A549 (cell line): ENCODE measurements around the gene SKA2. TPM values are rescaled to one million over a fixed set of nuclear protein-coding genes. Genes with fewer than 3 reads are reported as not detected.

Experiments used
- ATAC-seq, 2 experiments: fragments of 200-7000 bp in 1 of 2; fragments of >200 bp in 1 of 2; cut with Nextera tagmentation in 1 of 2; cut with Tn5 transposase in 1 of 2; 3 replicates each; pipeline versions ENCODE4 v1.8.0 to v1.9.1; 2018 to 2020; ENCODE audit warnings: mild to moderate bottlenecking in 1 of 2, moderate library complexity in 1 of 2
- CTCF ChIA-PET: fragments of 300-600 bp; sonication (Branson Sonifier 250); formaldehyde crosslinking; extraction: SDS; loops from one replicate; lab custom pipeline; 2021; ENCODE audit warnings: antibody characterized with exemption, inconsistent platforms; lab: Yijun Ruan, JAX
- POLR2A ChIA-PET: fragments of 350-600 bp; formaldehyde crosslinking; extraction: SDS; loops from one replicate; lab custom pipeline; 2021; ENCODE audit warnings: antibody characterized with exemption, inconsistent platforms; lab: Yijun Ruan, JAX
- DNase-seq, 2 experiments: peaks; one replicate each; pipeline versions ENCODE4 v3.0.0 to v3.0.0-alpha.2; 2011 to 2016; ENCODE audit warnings: low read depth in 1 of 2, low spot score in 1 of 2
- FAIRE-seq: peaks from 2 replicates; lab custom pipeline; 2011; peaks lifted over from hg19 to GRCh38; lab: Jason Lieb, UNC
- H3K27ac ChIP-seq, 2 experiments: fragments of >200 bp; sonication (Bioruptor Twin); formaldehyde crosslinking; 3 replicates each; pipeline ENCODE4 v1.5.1; 2016 to 2017
- H3K4me1 ChIP-seq: fragments of >200 bp; sonication (Bioruptor Twin); formaldehyde crosslinking; 3 replicates; pipeline ENCODE4 v1.6.1; 2016
- H3K4me2 ChIP-seq: fragments of >200 bp; sonication (Bioruptor Twin); formaldehyde crosslinking; 3 replicates; pipeline ENCODE4 v1.6.1; 2016
- H3K4me3 ChIP-seq: fragments of >200 bp; sonication (Bioruptor Twin); formaldehyde crosslinking; 3 replicates; pipeline ENCODE4 v1.5.1; 2016
- H3K9me3 ChIP-seq: fragments of >200 bp; sonication (Bioruptor Twin); formaldehyde crosslinking; 3 replicates; pipeline ENCODE4 v1.6.1; 2016
- ATOH8 ChIP-seq: fragments of 250-450 bp; sonication (Bioruptor Pico); IDR thresholded peaks from 2 replicates; pipeline ENCODE4 v1.5.0; 2020; ENCODE audit warnings: low read depth, mild to moderate bottlenecking, moderate library complexity
- CBX2 ChIP-seq: fragments of 200-600 bp; sonication (generic); IDR thresholded peaks from 2 replicates; pipeline ENCODE4 v1.6.1; 2016; ENCODE audit warnings: low read depth, mild to moderate bottlenecking, borderline replicate concordance
- CBX8 ChIP-seq: fragments of 200-600 bp; sonication (generic); IDR thresholded peaks from 2 replicates; pipeline ENCODE4 v1.6.1; 2016
- CEBPB ChIP-seq, 2 experiments: fragments of >200 bp in 1 of 2; sonication (Bioruptor Twin) in 1 of 2; formaldehyde crosslinking in 1 of 2; IDR thresholded peaks; 2 replicates each; pipeline ENCODE4 v1.6.1; 2012 to 2016
- CHD4 ChIP-seq: fragments of 200-600 bp; sonication (generic); IDR thresholded peaks from 2 replicates; pipeline ENCODE4 v1.6.1; 2016; ENCODE audit warnings: antibody characterized with exemption, mild to moderate bottlenecking, borderline replicate concordance
- EHF ChIP-seq: fragments of 250-450 bp; sonication (Bioruptor Pico); IDR thresholded peaks from 2 replicates; pipeline ENCODE4 v1.5.0; 2020; ENCODE audit warnings: mild to moderate bottlenecking
- EHMT2 ChIP-seq: fragments of 200-600 bp; sonication (generic); IDR thresholded peaks from 2 replicates; pipeline ENCODE4 v1.6.1; 2016; ENCODE audit warnings: antibody characterized with exemption, low read depth, mild to moderate bottlenecking, moderate library complexity
- FOSB ChIP-seq: fragments of 250-450 bp; sonication (Bioruptor Pico); IDR thresholded peaks from 2 replicates; pipeline ENCODE4 v1.5.0; 2020; ENCODE audit warnings: mild to moderate bottlenecking, moderate library complexity
- FOSL2 ChIP-seq, 2 experiments: fragments of 450-650 bp in 1 of 2; fragments of >200 bp in 1 of 2; sonication (Bioruptor Twin) in 1 of 2; formaldehyde crosslinking; IDR thresholded peaks; 2 replicates each; pipeline versions ENCODE4 v1.5.0 to v1.6.1; 2016 to 2020; ENCODE audit warnings: mild to moderate bottlenecking in 1 of 2, moderate library complexity in 1 of 2
- FOXS1 ChIP-seq: fragments of 250-450 bp; sonication (Bioruptor Pico); IDR thresholded peaks from 2 replicates; pipeline ENCODE4 v1.5.0; 2020; ENCODE audit warnings: mild to moderate bottlenecking, moderate library complexity
- GATA3 ChIP-seq: IDR thresholded peaks from 2 replicates; pipeline ENCODE4 v1.6.1; 2012; ENCODE audit warnings: borderline replicate concordance
- HDAC2 ChIP-seq: fragments of 200-600 bp; sonication (generic); IDR thresholded peaks from 2 replicates; pipeline ENCODE4 v1.6.1; 2016
- HEYL ChIP-seq: fragments of 250-450 bp; sonication (Bioruptor Pico); IDR thresholded peaks from 2 replicates; pipeline ENCODE4 v1.8.0; 2021; ENCODE audit warnings: mild to moderate bottlenecking, moderate library complexity
- HOXB13 ChIP-seq: fragments of 250-450 bp; sonication (Bioruptor Pico); IDR thresholded peaks from 2 replicates; pipeline ENCODE4 v1.5.0; 2020; ENCODE audit warnings: low read depth, mild to moderate bottlenecking, moderate library complexity
- JUNB ChIP-seq: fragments of >200 bp; sonication (Bioruptor Twin); formaldehyde crosslinking; IDR thresholded peaks from 2 replicates; pipeline ENCODE4 v1.6.1; 2016
- MAFK ChIP-seq: fragments of 450-650 bp; IDR thresholded peaks from 2 replicates; pipeline ENCODE4 v1.6.1; 2014; ENCODE audit not compliant: partially characterized antibody
- MAZ ChIP-seq: fragments of 150-350 bp; IDR thresholded peaks from 2 replicates; pipeline ENCODE4 v1.6.1; 2014; ENCODE audit warnings: antibody characterized with exemption, low read depth, low read length, borderline replicate concordance
- MYC ChIP-seq: IDR thresholded peaks from 2 replicates; pipeline ENCODE4 v1.6.1; 2012; ENCODE audit warnings: mild to moderate bottlenecking, inconsistent platforms, low read length, improper control_type of control experiment, borderline replicate concordance
- NR3C1 ChIP-seq: fragments of >200 bp; sonication (Bioruptor Twin); formaldehyde crosslinking; IDR thresholded peaks from 3 replicates; pipeline ENCODE4 v1.6.1; 2017
- PBX3 ChIP-seq: IDR thresholded peaks from 2 replicates; pipeline ENCODE4 v1.6.1; 2012
- PHF8 ChIP-seq: fragments of 200-600 bp; sonication (generic); IDR thresholded peaks from 2 replicates; pipeline ENCODE4 v1.6.1; 2016; ENCODE audit warnings: low read depth, mild to moderate bottlenecking, antibody characterized with exemption, moderate library complexity, borderline replicate concordance
- RCOR1 ChIP-seq: fragments of 150-350 bp; IDR thresholded peaks from 2 replicates; pipeline ENCODE4 v1.6.1; 2014; ENCODE audit warnings: antibody characterized with exemption, low read length, low read depth
- RFX5 ChIP-seq: fragments of 450-650 bp; IDR thresholded peaks from 2 replicates; pipeline ENCODE4 v1.7.1; 2014; ENCODE audit warnings: antibody characterized with exemption, mild to moderate bottlenecking, moderate library complexity
- SMC3 ChIP-seq: fragments of >200 bp; sonication (Bioruptor Twin); formaldehyde crosslinking; IDR thresholded peaks from 3 replicates; pipeline ENCODE4 v1.6.1; 2018; ENCODE audit warnings: inconsistent platforms
- ZC3H11A ChIP-seq: fragments of 450-650 bp; IDR thresholded peaks from 2 replicates; pipeline ENCODE4 v1.6.1; 2014; ENCODE audit warnings: antibody characterized with exemption, mild to moderate bottlenecking
- ZNF302 ChIP-seq: fragments of 250-450 bp; sonication (Bioruptor Pico); IDR thresholded peaks from 2 replicates; pipeline ENCODE4 v1.9.0; 2021; ENCODE audit warnings: inconsistent platforms, mild to moderate bottlenecking, moderate library complexity
- WGBS: methylation state at CpG from one replicate; pipeline ENCODE4 v1.1.6; 2017; ENCODE audit errors: missing lambda C conversion rate; 5-methylcytosine and 5-hydroxymethylcytosine counted together
- polyA plus RNA-seq, 4 experiments: library from polyadenylated mRNA; depleted of rRNA in 3 of 4; stranded (reverse); fragments of >200 nt; fragmentation: RNase III in 1 of 4; extraction: RNeasy Plus Mini Kit Qiagen cat#74134 plus additional on column Dnase treatment in 1 of 4; gene quantifications; 2 replicates in 3 of 4; 3 replicates in 1 of 4; pipeline ENCODE4 v1.2.3, GENCODE V29; 2011 to 2017
- TF ChIP-seq, protein P1 (sequence below): fragments of >200 bp; sonication (Bioruptor Twin); formaldehyde crosslinking; IDR thresholded peaks from 2 replicates; pipeline ENCODE4 v1.6.1; 2016
- TF ChIP-seq, protein P2 (sequence below): fragments of 150-350 bp; IDR thresholded peaks from 2 replicates; pipeline ENCODE4 v1.6.1; 2014; ENCODE audit warnings: low read depth, mild to moderate bottlenecking, low read length
- TF ChIP-seq, protein P3 (sequence below): IDR thresholded peaks from 2 replicates; pipeline ENCODE4 v1.6.1; 2012; ENCODE audit warnings: low read depth, borderline replicate concordance
- TF ChIP-seq, protein P4 (sequence below): IDR thresholded peaks from 2 replicates; pipeline ENCODE4 v1.6.1; 2012
- TF ChIP-seq, protein P5 (sequence below): fragments of >200 bp; sonication (Bioruptor Twin); formaldehyde crosslinking; IDR thresholded peaks from 3 replicates; pipeline ENCODE4 v1.6.1; 2016

SKA2 gene
- polyA plus RNA-seq, 2 of the 4 experiments (the other 2 are of a cell fraction) = 59.6 to 147 TPM

DNA sequence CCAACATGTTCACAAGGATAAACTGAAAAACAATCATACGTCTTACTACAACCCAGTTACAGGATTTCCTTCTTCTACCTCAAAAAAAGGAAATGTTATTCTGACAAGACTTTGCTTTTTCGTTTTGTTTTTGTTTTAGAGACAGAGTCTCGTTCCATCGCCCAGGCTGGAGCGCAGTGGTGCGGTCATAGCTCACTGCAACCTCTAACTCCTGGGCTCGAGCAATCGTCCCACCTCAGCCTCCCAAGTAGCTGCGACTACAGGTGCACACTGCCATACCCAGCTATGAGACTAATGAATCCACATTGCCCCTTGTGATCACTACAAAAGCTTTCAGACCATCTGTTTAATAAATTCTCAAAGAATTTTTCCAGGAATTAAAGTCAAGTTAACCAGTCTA lies 39.5 kb downstream of the SKA2 start:
- ATAC-seq = no peak
- 95% methylated on average over 9 of the region's 9 CpGs for WGBS
- H3K4me3 ChIP-seq = no peak overlapping the region
- CTCF ChIA-PET = no interaction called here
- no peak overlapping the region for H3K27ac ChIP-seq
- FAIRE-seq = no peak
- no peak overlapping the region for H3K4me2 ChIP-seq
- POLR2A ChIA-PET = interaction anchor here (0.6 kb wide), 1 partner anchor 596 kb away, joined by 8 read pairs; no protein-coding TSS in a partner anchor
- TF ChIP-seq CEBPB (IDR thresholded peaks at IDR 0.05) (no peak), RFX5 (no peak), EHF (no peak), GATA3 (no peak), HEYL (no peak), PHF8 (no peak), HOXB13 (no peak), MAFK (no peak), SMC3 (no peak), MAZ (no peak), ZNF302 (CRISPR knock-in tag) (no peak), EHMT2 (no peak), MYC (no peak), PBX3 (no peak), ATOH8 (CRISPR knock-in tag) (no peak), CHD4 (no peak), FOSB (no peak)
- TF ChIP-seq, protein P1, sequence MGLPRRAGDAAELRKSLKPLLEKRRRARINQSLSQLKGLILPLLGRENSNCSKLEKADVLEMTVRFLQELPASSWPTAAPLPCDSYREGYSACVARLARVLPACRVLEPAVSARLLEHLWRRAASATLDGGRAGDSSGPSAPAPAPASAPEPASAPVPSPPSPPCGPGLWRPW = no peak
- TF ChIP-seq, protein P2, sequence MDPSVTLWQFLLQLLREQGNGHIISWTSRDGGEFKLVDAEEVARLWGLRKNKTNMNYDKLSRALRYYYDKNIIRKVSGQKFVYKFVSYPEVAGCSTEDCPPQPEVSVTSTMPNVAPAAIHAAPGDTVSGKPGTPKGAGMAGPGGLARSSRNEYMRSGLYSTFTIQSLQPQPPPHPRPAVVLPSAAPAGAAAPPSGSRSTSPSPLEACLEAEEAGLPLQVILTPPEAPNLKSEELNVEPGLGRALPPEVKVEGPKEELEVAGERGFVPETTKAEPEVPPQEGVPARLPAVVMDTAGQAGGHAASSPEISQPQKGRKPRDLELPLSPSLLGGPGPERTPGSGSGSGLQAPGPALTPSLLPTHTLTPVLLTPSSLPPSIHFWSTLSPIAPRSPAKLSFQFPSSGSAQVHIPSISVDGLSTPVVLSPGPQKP = no peak
- TF ChIP-seq, protein P3, sequence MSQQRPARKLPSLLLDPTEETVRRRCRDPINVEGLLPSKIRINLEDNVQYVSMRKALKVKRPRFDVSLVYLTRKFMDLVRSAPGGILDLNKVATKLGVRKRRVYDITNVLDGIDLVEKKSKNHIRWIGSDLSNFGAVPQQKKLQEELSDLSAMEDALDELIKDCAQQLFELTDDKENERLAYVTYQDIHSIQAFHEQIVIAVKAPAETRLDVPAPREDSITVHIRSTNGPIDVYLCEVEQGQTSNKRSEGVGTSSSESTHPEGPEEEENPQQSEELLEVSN = no peak
- DNase-seq = no peak
- no peaks in the 10 kb centered on the region for H3K4me1 ChIP-seq
- no peaks in the 10 kb centered on the region for H3K9me3 ChIP-seq

GRCh38 chr17:59111539-59111938 lies 43.4 kb downstream of the SKA2 start:
- Histone ChIP-seq H3K9me3 (no peaks in the 10 kb centered on the region), H3K4me3 (no peak overlapping the region), H3K4me2 (no peak overlapping the region), H3K4me1 (peaks cover 4% of the 10 kb centered on the region; the same call in 2 of the 3 replicates), H3K27ac (no peak overlapping the region)
- POLR2A ChIA-PET = no interaction called here
- ATAC-seq (no peak), DNase-seq (no peak), FAIRE-seq (no peak)
- 87% methylated on average over 3 of the region's 3 CpGs for WGBS
- CTCF ChIA-PET = interaction anchor here (1.0 to 3.1 kb wide), 3 partner anchors 11 to 55 kb away, joined by 3 to 13 read pairs (median 6); no protein-coding TSS in a partner anchor
- no peak for TF ChIP-seq FOSL2 (IDR thresholded peaks at IDR 0.05)
- no peak for TF ChIP-seq FOSL2 (CRISPR knock-in tag; IDR thresholded peaks at IDR 0.05)
- TF ChIP-seq, protein P1 = no peak
- no peak for TF ChIP-seq CBX8
- no peak for TF ChIP-seq ZC3H11A
- no peak for TF ChIP-seq RCOR1
- TF ChIP-seq HDAC2 = no peak
- no peak for TF ChIP-seq FOSB
- no peak for TF ChIP-seq NR3C1
- no peak for TF ChIP-seq JUNB
- TF ChIP-seq CBX2 = no peak
- no peak for TF ChIP-seq HOXB13
- TF ChIP-seq, protein P4, sequence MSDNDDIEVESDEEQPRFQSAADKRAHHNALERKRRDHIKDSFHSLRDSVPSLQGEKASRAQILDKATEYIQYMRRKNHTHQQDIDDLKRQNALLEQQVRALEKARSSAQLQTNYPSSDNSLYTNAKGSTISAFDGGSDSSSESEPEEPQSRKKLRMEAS = no peak
- TF ChIP-seq, protein P5, sequence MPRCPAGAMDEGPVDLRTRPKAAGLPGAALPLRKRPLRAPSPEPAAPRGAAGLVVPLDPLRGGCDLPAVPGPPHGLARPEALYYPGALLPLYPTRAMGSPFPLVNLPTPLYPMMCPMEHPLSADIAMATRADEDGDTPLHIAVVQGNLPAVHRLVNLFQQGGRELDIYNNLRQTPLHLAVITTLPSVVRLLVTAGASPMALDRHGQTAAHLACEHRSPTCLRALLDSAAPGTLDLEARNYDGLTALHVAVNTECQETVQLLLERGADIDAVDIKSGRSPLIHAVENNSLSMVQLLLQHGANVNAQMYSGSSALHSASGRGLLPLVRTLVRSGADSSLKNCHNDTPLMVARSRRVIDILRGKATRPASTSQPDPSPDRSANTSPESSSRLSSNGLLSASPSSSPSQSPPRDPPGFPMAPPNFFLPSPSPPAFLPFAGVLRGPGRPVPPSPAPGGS = no peak
- no peak for TF ChIP-seq FOXS1
- TF ChIP-seq CHD4 = no peak
- TF ChIP-seq RFX5 = no peak
- TF ChIP-seq, protein P2 = no peak
